Fibroblast of skin of left biceps (primary cell): ENCODE measurements around the gene RPL32.
"Not testable (repeated sequence)": the region's sequence is repeated elsewhere in the genome, so short reads cannot be mapped to it uniquely, and the experiment has no call there.

Source experiments
- DNase-seq, 2 experiments: peaks; one replicate each; pipeline ENCODE4 v3.0.0-alpha.2; 2013; ENCODE audit warnings: low read depth in 2 of 2

Gene RPL32

DNA sequence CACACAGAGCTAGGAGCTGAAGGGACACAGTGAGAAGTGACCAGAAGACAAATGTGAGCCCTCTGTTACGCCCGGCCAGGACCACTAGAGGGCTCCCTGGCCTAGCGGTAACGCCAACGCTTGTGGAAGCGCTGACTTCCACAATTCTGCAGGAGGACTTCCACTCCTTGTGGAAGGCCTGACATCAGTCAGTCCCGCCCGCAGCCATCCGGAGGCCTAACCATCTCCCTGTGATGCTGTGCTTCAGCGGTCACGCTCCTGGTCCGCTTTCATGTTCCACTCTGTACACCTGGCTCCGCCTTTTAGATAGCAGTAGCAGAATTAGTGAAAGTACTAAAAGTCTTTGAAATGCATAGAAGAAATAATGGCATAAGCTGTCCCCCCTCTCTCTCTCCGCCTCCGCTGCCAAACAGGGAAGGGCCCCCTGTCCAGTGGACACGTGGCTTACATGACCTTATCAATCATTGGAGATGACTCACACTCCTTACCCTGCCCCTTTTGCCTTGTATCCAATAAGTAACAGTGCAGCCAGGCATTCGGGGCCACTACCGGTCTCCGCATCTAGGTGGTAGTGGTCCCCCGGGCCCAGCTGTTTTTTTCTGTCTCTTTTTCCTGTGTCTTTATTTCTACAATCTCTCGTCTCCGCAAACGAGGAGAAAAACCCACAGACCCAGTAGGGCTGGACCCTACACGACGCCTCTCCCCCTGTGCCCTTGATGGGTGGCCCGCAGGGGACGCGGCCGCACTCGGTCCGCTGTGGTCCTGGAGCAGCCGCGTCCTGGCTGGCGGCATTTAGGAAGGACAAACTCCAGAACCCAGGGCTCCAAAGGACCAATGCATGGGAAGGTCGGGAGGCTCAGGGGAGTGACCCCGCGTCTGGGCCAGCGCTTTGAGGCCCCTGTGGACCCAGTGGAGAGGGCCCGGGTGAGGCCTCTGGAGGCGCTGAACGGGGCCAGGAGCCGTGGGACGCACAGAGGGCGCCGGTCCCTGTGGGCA is 27.0 kb upstream of the RPL32 start:
- peak; percentile 46 to 59 for DNase-seq

DNA sequence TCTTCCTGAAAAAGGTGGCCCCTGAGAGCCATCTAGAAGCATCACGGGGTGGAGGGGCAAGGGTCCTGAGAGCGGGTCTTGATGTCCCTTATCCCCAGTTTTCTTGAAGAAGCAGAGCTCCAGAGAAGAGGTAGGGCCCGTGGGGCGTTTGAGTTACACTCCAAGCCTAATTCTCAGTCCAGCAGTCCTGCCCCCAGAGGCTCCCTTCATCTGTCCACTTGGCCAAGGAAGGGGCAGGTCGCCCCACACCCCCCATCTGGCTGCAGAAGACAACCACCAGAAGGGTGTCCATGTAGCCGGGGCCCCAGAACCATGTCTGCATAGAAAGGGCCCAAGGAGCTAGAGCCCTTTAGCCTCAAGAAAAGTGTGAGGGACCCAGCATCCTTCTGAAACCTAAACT is 25.5 kb upstream of the RPL32 start:
- no peak for DNase-seq

DNA sequence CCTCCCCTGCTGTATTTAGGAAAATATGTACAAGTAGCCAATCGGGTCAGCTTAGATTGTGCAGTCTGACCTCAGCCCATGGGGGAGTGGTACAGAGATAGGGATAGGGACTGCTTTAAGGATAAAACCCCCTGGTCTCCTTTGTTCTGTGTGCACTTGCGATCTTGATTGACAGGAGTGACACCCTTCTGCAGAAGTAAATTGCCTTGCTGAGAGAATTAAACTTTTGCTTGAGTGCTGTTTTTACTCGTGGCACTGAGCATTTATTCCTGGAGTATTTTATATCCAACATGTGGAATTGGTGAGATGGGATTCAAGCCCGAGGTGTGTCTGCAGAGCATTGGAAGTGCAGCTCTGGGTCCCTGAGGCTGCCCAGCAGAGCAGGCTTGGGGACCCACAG is 23.9 kb upstream of the RPL32 start:
- DNase-seq, result no peak

DNA sequence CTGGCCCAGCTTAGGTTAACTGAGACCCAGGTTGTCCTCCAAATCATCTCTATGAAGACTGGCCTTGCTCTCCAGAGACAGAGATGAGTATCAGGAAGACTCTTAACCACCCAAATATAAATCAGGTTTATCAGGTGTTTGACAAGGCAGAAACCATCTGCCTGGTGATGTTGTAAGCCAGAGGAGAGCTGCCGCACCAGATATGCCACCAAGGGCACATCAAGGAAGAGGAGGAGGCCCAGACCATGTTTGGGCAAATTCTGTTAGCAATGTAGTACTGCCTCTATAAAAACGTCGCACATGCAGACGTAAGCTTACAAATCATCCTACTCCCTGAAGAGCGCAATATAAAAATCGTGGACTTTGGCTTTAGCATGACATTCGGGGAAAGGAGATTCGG is 21.0 kb upstream of the RPL32 start:
- no peak for DNase-seq

DNA sequence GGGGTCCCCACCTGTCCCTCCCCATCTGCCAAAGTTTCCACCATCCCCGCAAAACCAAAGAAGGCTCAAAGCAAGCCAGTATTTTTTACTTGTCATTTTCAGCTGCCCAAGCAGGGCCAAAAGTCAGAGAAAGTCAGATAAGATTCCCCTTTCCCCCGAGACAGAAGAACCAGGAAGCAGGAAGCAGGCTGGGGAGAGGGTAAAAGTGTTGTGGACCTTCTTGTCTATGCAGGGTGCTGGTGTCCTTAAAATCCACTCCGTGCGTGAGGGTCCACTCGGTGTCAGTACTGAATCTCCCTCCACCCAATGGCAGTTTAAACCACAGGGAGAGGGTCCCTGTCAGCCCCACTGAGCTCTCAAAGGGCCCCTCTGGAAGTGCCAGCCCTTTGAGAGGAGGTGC is 20.2 kb upstream of the RPL32 start:
- DNase-seq, result no peak

DNA sequence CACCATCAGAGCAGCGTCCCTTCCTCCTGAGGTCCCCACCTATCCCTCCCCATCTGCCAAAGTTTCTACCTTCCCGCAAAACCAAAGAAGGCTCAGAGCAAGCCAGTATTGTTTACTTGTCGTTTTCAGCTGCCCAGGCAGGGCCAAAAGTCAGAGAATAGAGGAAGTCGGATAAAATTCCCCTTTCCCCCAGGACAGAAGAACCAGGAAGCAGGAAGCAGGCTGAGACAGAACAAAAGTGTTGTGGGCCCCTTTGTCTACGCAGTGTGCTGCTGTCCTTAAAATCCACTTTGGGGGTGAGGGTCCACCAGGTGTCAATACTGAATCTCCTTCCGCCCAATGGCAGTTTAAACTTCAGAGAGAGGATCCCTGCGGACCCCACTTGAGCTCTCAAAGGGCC is 18.5 kb upstream of the RPL32 start:
- no peak for DNase-seq

DNA sequence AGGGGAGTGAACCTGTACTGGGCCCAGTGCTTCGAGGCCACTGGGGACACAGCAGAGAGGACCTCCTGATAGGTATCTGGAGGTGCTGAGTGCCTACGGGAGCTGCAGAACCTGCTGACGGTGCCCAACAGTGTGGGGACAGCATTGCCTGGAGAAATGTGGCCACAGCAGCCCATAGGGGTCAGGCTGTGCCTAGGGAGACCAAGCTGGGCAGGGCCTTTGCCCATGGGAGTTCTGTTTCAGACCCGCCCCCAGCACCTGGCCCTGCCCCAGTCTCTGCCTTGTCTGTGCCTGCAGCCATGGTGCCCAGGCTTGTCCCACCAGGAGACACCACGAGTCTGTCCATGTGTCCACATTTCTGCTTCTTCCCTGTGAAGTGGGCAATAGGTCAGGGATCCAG is 15.3 kb upstream of the RPL32 start:
- no peak for DNase-seq

DNA sequence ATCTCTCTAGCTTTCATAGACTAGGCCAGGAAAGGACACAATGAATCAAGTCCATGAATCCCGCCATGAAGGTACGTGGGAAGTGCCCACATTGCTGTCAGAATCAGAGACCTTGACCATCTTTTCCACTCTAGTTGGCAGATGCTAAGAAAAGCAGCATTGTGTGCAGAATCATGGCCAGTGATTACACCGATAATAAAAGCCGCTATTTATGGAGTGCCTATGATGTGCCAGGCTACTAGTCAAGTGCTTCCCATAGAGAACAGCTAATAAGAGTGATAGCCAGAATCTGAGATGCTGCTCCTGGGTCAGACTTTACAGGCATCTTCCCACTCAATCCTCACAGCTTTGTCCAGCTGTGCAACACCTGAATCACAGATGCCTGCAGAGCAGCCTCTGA is 13.2 kb upstream of the RPL32 start:
- no peak for DNase-seq

DNA sequence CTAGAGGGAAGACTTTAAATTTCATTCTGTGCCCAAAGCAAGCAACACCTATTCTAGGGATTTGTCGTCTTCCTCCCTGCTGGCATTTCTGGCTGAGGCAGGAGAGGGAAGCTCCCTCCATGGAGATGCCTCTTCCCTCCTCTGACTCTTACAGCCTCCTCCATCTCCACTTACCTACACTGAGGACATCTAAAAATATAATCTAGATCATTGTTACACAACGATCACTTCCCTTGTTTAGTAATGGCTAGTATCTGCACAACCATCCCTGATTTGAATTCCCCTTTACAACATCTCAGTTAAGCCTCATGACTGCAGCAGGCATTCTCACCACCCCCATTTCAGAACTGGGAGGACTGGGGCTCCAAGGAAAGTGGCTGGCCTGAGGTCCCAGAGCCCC is 12.5 kb upstream of the RPL32 start:
- DNase-seq, result not testable (repeated sequence)

DNA sequence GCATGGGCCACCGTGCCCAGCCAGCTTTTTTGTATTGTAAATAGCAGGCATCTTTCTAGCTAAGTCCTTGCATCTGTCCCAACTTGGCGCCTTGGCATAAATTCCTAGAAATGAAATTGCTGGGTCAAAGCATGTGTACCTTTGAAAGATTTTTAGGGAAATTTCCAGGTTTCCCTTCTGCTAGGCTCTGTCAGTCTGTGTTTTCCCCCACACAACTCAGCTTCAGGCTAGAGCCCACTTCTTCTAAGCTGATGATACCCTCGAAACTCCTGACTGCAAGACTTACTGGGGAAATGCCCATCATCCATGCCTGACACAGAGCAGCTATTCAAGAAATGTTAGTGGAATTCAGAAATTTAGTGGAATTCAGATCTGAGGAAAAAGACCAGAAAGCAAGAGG is 10.8 kb upstream of the RPL32 start:
- no peak for DNase-seq

DNA sequence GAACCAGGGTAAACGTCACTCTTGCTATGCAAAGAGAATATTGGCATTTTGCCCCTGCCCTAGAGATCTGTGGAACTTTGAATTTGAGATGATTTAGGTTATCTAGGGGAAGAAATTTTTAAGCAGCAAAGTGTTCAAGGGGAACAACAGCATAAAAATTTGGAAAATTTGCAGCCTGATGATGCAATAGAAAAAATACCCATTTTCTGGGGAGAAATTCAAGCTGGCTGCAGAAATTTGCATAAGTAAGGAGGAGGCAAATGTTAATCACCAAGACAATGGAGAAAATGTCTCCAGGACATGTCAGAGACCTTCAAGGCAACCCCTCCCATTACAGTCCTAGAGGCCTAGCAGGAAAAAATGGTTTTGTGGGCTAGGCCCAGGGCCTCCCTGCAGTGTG is 4.4 kb upstream of the RPL32 start:
- DNase-seq, result no peak

DNA sequence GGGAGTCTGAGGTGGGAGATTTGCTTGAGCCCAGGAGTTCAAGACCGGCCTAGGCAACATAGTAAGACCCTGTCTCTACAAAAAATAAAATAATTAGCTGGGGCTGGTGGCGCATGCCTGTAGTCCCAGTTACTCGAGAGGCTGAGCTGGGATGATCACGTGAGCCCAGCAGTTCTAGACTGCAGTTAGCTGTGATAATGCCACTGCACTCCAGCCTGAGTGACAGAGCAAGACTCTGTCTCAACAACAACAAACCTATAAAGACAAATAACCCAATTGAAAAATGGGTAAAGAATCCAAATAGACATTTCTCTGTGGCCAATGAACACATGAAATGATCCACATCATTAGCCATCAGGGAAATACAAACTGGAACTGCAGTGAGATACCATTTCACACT is 1.1 kb upstream of the RPL32 start:
- no peak for DNase-seq

DNA sequence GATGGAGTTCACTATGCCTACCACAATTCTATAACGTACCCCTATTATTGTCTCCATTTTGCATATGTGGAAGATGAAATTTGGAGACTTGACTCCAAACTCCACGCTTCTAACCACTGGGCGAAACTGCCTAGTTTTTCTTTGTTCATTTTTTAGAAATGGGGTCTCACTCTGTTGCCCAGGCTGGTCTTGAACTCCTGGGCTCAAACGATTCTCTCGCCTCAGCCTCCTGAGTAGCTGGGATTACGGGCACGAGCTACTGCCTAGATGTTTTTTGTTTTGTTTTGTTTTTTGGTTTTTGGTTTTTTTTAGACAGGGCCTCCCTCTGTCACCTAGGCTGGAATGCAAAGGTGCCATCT is 584 bp upstream of the RPL32 start:
- DNase-seq, result no peak

DNA sequence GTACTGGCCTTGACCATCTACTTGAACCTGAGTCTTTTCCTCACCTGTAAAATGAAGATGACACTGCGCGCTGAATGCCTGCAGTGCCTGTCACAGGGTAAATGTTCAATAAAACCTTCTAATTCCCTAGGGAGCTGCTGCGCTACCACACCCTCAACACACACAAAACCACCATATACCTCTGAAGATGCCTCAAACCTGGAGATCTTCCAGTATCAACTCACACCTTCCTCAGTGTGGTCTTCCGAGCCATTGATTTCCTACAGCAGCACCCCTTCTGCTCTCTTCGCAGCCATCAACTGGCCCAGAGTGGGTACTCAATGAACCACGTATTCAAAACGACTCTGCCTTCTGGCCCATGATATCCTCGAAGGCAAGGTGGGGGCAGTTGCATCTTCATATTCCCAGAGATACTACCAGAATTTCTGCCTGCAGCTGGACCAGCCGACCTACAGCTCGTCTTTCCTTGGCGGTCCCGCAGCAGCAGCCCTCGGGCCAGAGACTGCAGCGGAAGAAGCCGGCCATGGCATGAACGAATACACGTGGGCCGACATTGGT is 695 bp downstream of the RPL32 start:
- no peak for DNase-seq

DNA sequence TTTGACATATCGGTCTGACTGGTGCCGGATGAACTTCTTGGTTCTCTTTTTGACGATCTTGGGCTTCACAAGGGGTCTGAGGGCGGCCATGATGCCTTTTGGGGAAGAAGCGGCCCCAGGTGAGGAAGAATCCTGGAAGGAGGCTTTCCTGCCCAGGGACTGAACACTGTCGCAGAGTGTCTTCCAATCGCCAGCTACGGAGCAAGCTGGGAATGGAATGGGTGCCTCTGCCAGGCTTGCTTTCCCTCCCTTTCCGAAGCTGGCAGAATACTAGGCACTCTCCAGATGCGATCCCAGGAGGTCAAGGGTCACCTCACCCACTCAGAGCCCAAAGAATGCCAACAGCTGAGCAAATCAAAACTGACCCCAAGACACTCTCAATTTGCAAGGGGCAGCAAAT is 1.2 kb downstream of the RPL32 start:
- not testable (repeated sequence) for DNase-seq

DNA sequence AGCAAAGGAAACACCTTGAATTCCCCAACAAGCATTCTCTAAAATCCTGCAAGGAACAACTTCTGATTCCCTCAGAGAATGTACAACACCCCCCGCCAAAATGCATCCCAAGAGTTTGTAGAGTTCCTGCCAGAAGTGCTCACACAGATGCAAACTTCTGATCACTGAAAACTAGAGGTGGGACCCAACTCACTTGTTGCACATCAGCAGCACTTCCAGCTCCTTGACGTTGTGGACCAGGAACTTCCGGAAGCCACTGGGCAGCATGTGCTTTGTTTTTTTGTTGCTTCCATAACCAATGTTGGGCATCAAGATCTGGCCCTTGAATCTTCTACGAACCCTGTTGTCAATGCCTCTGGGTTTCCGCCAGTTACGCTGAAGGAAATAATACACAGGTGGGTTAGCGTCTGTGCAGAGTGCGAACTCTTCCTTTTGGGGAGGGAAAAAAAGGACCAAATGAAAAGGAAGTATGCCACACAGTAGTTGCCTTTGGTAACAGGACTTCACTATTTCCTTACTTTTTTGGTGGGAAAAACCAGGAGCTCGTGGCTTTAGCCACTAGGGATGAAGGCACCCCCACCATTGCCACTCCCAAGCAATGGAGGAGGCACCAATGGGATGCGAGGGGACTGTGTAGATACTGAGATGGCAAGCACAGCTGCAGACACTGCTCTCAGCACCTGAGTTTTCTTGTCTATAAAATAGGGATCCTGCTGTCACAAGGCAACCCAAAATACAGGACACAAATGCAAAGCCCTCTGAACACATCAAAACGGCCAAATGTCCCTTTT is 2.0 kb downstream of the RPL32 start:
- no peak for DNase-seq

DNA sequence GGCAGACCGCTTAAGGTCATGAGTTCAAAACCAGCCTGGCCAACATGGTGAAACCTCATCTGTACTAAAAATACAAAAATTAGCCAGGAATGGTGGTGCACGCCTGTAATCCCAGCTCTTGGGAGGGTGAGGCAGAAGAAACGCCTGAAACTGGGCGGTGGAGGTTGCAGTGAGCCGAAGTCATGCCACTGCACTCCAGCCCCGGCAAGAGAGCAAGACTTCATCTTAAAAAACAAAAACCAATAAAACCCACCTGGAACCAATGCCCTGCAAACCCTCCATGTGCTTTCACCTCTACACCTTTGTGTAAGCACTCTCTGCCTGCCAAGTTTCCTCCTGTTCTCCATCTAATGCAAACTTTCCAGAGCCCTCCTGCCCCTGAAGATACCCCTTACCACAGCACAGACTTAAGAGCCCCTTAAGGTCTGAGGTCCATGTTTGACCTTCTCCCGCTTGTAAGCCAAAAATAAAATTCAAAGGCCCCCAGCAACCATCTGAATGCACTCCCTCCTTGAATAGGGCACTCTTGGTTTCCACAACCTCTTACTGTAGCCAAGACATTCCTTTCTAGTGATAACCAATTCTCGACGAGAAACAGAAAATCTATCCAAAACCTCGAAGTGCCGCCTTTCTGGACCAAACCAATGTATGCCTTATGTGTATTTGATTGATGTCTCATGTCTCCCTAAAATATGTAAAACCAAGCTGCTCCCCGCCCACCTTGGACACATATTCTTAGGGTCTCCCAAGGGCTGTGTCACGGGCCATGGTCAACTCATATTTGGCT is 3.0 kb downstream of the RPL32 start:
- no peak for DNase-seq

DNA sequence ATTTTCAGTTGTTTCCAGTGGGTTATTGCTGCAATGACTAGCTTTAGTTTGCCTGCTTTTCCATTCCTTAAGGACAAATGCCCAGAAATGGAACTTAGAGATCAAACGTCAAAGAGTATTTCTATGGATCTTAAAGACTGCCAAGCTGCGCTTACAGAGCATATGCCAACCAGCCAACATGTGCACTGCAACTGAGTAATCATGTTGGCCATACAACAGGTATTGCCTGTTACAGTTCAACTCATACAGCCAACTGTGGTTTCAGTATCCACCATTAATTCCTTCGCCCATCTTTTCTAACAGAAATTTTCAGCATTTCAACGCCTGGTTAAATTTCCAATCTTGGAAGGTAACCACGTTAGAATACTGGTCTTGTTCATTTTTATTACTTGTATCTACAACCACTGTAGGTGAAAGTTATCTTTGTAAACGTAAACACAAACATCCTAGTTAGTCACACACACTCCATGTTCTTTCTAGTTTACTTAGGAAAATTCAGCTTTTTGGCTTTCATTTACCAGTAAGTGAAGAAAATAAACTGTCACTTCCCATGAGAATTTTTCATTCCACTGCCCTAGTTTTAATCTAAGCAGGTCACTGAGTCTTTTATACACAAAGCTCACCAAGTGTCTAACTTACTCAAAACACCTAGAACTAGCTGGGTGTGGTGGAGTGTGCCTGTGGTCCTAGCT is 3.9 kb downstream of the RPL32 start:
- DNase-seq, result no peak

DNA sequence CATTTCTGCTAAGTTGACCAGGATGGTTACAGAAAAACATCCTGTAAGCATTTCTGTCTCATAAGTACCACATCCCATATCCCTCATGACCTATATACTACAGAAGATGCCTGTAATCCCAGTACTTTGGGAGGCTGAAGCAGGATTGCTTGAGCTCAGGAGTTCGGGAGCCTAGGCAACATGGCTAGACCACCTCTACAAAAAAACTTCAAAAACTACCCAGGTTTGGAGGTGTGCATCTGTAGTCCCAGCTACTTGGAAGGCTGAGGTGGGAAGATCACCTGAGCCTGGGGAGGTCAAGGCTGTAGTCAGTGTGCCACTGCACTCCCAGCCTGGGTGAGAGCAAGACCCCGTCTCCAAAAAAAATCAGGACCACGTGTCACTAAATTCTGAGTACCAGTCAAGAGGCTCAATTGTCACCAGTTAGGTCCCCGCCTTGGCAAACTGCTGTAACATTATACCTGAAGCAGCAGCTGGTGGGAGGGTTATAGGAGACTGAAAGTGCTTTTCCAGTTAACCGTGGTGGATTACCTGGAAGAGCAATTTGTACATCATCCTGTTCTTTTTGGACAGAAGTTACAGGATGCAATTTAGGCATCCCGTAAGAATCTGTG is 6.2 kb downstream of the RPL32 start:
- no peak for DNase-seq

DNA sequence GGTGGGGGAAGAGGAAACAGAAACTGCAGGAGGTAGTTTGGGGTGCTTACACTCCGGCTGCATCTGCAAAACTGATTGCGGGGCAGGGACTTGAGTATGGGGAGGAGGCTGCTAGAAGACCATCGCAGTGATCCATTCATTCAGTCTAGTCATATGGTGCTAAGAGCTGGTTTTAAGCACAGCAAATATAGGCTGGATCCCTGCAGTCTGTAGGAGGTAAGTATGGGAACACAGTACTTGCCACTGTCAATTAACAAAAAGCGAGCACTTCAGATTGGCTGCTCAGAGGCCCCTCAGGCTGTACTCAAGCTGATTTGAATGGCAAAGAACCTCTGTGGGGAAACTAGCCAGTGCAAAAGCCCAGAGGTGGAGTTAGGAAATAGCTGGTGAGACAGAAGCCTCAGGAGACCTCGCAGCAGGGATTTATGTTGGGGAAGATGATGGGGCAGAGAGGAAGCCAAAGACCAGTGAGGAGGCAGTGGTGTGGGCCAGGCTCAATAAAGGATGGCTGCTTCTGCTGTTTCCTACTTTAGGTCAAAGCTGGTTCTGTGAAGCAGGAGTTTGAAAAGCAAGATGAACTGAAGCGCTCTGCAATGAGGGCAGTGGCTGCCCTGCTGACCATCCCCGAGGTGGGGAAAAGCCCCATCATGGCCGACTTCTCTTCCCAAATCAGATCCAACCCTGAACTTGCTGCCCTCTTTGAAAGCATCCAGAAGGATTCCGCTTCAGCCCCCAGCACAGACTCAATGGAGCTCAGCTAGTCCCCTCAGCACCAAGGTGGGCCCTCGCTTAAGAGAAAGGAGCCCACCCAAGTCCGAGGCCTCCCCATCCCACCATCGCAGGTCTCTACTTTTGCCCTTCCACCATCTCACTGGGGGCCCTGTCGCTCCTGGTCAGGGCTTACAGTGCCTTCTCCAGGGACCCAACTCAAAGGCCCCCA is 7.9 kb downstream of the RPL32 start:
- DNase-seq, result no peak
